Activated naive CD4-positive, alpha-beta T cell treated with anti-CD3 and anti-CD28 coated beads for 36 hours (primary cell): ENCODE measurements around the gene UBE3B. TPM values are rescaled to one million over a fixed set of nuclear protein-coding genes. Genes with fewer than 3 reads are reported as not detected.
A peak's percentile ranks its signal among the peaks of the same experiment; 100 is the strongest.
"Not testable (repeated sequence)": the region's sequence is repeated elsewhere in the genome, so short reads cannot be mapped to it uniquely, and the experiment has no call there.

Experiments
- CTCF ChIA-PET: fragments of 350-600 bp; sonication (Branson Sonifier 250); formaldehyde crosslinking; loops from one replicate; lab custom pipeline; 2021; ENCODE audit warnings: antibody characterized with exemption; lab: Charles Lee
- DNase-seq: peaks from one replicate; pipeline ENCODE4 v3.0.0-alpha.2; 2020
- H3K27ac Mint-ChIP-seq: one replicate; pipeline ENCODE4 v1.8.0; 2021; ENCODE audit warnings: mild to moderate bottlenecking, mixed read lengths
- H3K27me3 Mint-ChIP-seq: one replicate; pipeline ENCODE4 v1.8.0; 2021; ENCODE audit warnings: low read depth, mixed read lengths
- H3K36me3 Mint-ChIP-seq: one replicate; pipeline ENCODE4 v1.8.0; 2021; ENCODE audit warnings: low read depth, mixed read lengths
- H3K4me1 Mint-ChIP-seq: one replicate; pipeline ENCODE4 v1.8.0; 2021; ENCODE audit warnings: low read depth, mixed read lengths
- H3K4me3 Mint-ChIP-seq: one replicate; pipeline ENCODE4 v1.8.0; 2021; ENCODE audit warnings: mild to moderate bottlenecking, moderate library complexity, mixed read lengths
- H3K9me3 Mint-ChIP-seq: one replicate; pipeline ENCODE4 v1.8.0; 2021; ENCODE audit warnings: mixed read lengths
- intact Hi-C: fragments of 100-400 bp; cut with micrococcal nuclease; formaldehyde crosslinking; loops from one replicate; pipeline ENCODE4 v1.15.1; 2023
- total RNA-seq, 2 experiments: library from RNA; stranded (reverse); gene quantifications; one replicate each; pipeline ENCODE4 v1.2.3, GENCODE V29; 2021

UBE3B gene
- total RNA-seq, 2 experiments from 2014 or later, result 26.2 to 26.6 TPM

- no peak for DNase-seq
- H3K36me3 Mint-ChIP-seq, result peaks cover 2% of the 10 kb centered on the region
- H3K27me3 Mint-ChIP-seq, result no peaks in the 10 kb centered on the region
- CTCF ChIA-PET, result interaction anchor here (2.7 kb wide), 1 partner anchor 31 kb away, joined by 12 read pairs; no protein-coding TSS in a partner anchor
- no peak overlapping the region for H3K27ac Mint-ChIP-seq
- peaks cover 33% of the 10 kb centered on the region for H3K4me1 Mint-ChIP-seq
- intact Hi-C loops, result no loop called here
- H3K4me3 Mint-ChIP-seq, result no peak overlapping the region
- no peaks in the 10 kb centered on the region for H3K9me3 Mint-ChIP-seq
These were observed 13.7 kb upstream of the UBE3B start for GRCh38 chr12:109463756-109464155.

- no peaks in the 10 kb centered on the region for H3K9me3 Mint-ChIP-seq
- CTCF ChIA-PET, result no interaction called here
- no peak for DNase-seq
- no peak overlapping the region for H3K27ac Mint-ChIP-seq
- no peaks in the 10 kb centered on the region for H3K27me3 Mint-ChIP-seq
- peaks cover 5% of the 10 kb centered on the region for H3K36me3 Mint-ChIP-seq
- intact Hi-C loops, result no loop called here
- no peak overlapping the region for H3K4me3 Mint-ChIP-seq
- peaks cover 33% of the 10 kb centered on the region for H3K4me1 Mint-ChIP-seq
These were observed 12.6 kb upstream of the UBE3B start for GRCh38 chr12:109464642-109465351.

GRCh38 chr12:109466305-109466704, 11.1 kb upstream of the UBE3B start:
- H3K4me1 Mint-ChIP-seq, result peaks cover 37% of the 10 kb centered on the region
- no peak for DNase-seq
- H3K9me3 Mint-ChIP-seq, result no peaks in the 10 kb centered on the region
- H3K27ac Mint-ChIP-seq, result no peak overlapping the region
- no peaks in the 10 kb centered on the region for H3K27me3 Mint-ChIP-seq
- intact Hi-C loops, result no loop called here
- H3K36me3 Mint-ChIP-seq, result peaks cover 7% of the 10 kb centered on the region
- no peak overlapping the region for H3K4me3 Mint-ChIP-seq
- CTCF ChIA-PET, result interaction anchor here (0.6 kb wide), 1 partner anchor 203 kb away, joined by 4 read pairs; no protein-coding TSS in a partner anchor

GRCh38 chr12:109466821-109467220, 10.6 kb upstream of the UBE3B start:
- Mint-ChIP-seq H3K27me3 (no peaks in the 10 kb centered on the region), H3K27ac (no peak overlapping the region), H3K36me3 (peaks cover 7% of the 10 kb centered on the region), H3K4me3 (no peak overlapping the region), H3K9me3 (no peaks in the 10 kb centered on the region), H3K4me1 (peaks cover 35% of the 10 kb centered on the region)
- no peak for DNase-seq
- CTCF ChIA-PET, result interaction anchor here (0.6 kb wide), 2 partner anchors 203 to 586 kb away, joined by 3 to 4 read pairs; no protein-coding TSS in a partner anchor
- intact Hi-C loops, result no loop called here

- DNase-seq, result no peak
- Mint-ChIP-seq H3K27me3 (no peaks in the 10 kb centered on the region), H3K9me3 (no peaks in the 10 kb centered on the region), H3K4me1 (peaks cover 31% of the 10 kb centered on the region), H3K36me3 (peaks cover 7% of the 10 kb centered on the region), H3K27ac (no peak overlapping the region), H3K4me3 (no peak overlapping the region)
- CTCF ChIA-PET, result no interaction called here
- intact Hi-C loops, result no loop called here
These were observed 9.3 kb upstream of the UBE3B start for GRCh38 chr12:109467978-109468676.

- intact Hi-C loops, result no loop called here
- no peak overlapping the region for H3K27ac Mint-ChIP-seq
- DNase-seq, result no peak
- H3K9me3 Mint-ChIP-seq, result no peaks in the 10 kb centered on the region
- H3K4me1 Mint-ChIP-seq, result peaks cover 20% of the 10 kb centered on the region
- H3K4me3 Mint-ChIP-seq, result no peak overlapping the region
- CTCF ChIA-PET, result interaction anchor here (1.0 to 1.9 kb wide), 2 partner anchors 9 to 36 kb away, joined by 3 to 10 read pairs; no protein-coding TSS in a partner anchor
- H3K27me3 Mint-ChIP-seq, result no peaks in the 10 kb centered on the region
- peaks cover 7% of the 10 kb centered on the region for H3K36me3 Mint-ChIP-seq
These were observed 7.9 kb upstream of the UBE3B start for GRCh38 chr12:109469517-109469916.

GRCh38 chr12:109473006-109473405, 4.4 kb upstream of the UBE3B start:
- Mint-ChIP-seq H3K27me3 (no peaks in the 10 kb centered on the region), H3K27ac (no peak overlapping the region), H3K36me3 (peaks cover 7% of the 10 kb centered on the region), H3K9me3 (no peaks in the 10 kb centered on the region), H3K4me3 (no peak overlapping the region), H3K4me1 (peaks cover 37% of the 10 kb centered on the region)
- CTCF ChIA-PET, result interaction anchor here (0.9 to 1.5 kb wide), 2 partner anchors 22 to 40 kb away, joined by 3 to 5 read pairs; no protein-coding TSS in a partner anchor
- intact Hi-C loops, result no loop called here
- no peak for DNase-seq

GRCh38 chr12:109473526-109474270, 3.7 kb upstream of the UBE3B start:
- H3K36me3 Mint-ChIP-seq, H3K27ac Mint-ChIP-seq, H3K27me3 Mint-ChIP-seq, H3K4me3 Mint-ChIP-seq, DNase-seq, H3K9me3 Mint-ChIP-seq, intact Hi-C loops: not testable (repeated sequence)
- CTCF ChIA-PET, result interaction anchor here (0.9 kb wide), 1 partner anchor 41 kb away, joined by 5 read pairs; no protein-coding TSS in a partner anchor
- peaks cover 39% of the 10 kb centered on the region for H3K4me1 Mint-ChIP-seq

- no peak overlapping the region for H3K4me3 Mint-ChIP-seq
- CTCF ChIA-PET, result interaction anchor here (1.3 kb wide), 1 partner anchor 47 kb away, joined by 3 read pairs; no protein-coding TSS in a partner anchor
- H3K36me3 Mint-ChIP-seq, result peaks cover 1% of the 10 kb centered on the region
These were observed 2.3 kb upstream of the UBE3B start for GRCh38 chr12:109475121-109475520.

GRCh38 chr12:109475993-109476806, 1.2 kb upstream of the UBE3B start:
- H3K27me3 Mint-ChIP-seq, result no peaks in the 10 kb centered on the region
- intact Hi-C loops, result loop anchor here (2.0 kb wide), 1 partner anchor 43 kb away; no protein-coding TSS in a partner anchor
- H3K4me1 Mint-ChIP-seq, result peaks cover 49% of the 10 kb centered on the region
- no peaks in the 10 kb centered on the region for H3K9me3 Mint-ChIP-seq
- no peak for DNase-seq
- peak overlapping the region; percentile 97 for H3K4me3 Mint-ChIP-seq
- CTCF ChIA-PET, result interaction anchor here (1.3 kb wide), 2 partner anchors 48 to 88 kb away, joined by 3 read pairs; no protein-coding TSS in a partner anchor
- H3K36me3 Mint-ChIP-seq, result peaks cover 1% of the 10 kb centered on the region
- peak overlapping the region; percentile 98 for H3K27ac Mint-ChIP-seq

More at GRCh38 chr12:109475121-109475520, 2.3 kb upstream of the UBE3B start:
- intact Hi-C loops, result no loop called here
- no peaks in the 10 kb centered on the region for H3K27me3 Mint-ChIP-seq
- H3K4me1 Mint-ChIP-seq, result peaks cover 52% of the 10 kb centered on the region
- H3K27ac Mint-ChIP-seq, result no peak overlapping the region
- H3K9me3 Mint-ChIP-seq, result no peaks in the 10 kb centered on the region
- no peak for DNase-seq

- H3K4me1 Mint-ChIP-seq, result peaks cover 49% of the 10 kb centered on the region
- CTCF ChIA-PET, result interaction anchor here (1.3 kb wide), 2 partner anchors 44 to 89 kb away, joined by 3 to 4 read pairs; no protein-coding TSS in a partner anchor
- no peaks in the 10 kb centered on the region for H3K9me3 Mint-ChIP-seq
- peaks cover 1% of the 10 kb centered on the region for H3K36me3 Mint-ChIP-seq
- H3K27me3 Mint-ChIP-seq, result no peaks in the 10 kb centered on the region
- H3K4me3 Mint-ChIP-seq, result peak overlapping the region; percentile 97
- H3K27ac Mint-ChIP-seq, result peak overlapping the region; percentile 98
- intact Hi-C loops, result loop anchor here (1.0 to 2.0 kb wide), 5 partner anchors 44 to 424 kb away; partner anchors contain the start of genes MMAB, MVK and USP30
- no peak for DNase-seq
These were observed 638 bp upstream of the UBE3B start for GRCh38 chr12:109476807-109477184.
